Loucy (cell line): ENCODE results near the gene WWOX.

Experiments
- H2AFZ ChIP-seq: fragments of 200-600 bp; sonication (generic); 2 replicates; pipeline ENCODE4 v1.6.0; 2016; ENCODE audit warnings: antibody characterized with exemption, mild to moderate bottlenecking, low read length, moderate library complexity
- H3F3A ChIP-seq: fragments of 200-600 bp; 2 replicates; pipeline ENCODE4 v1.6.0; 2016; ENCODE audit warnings: antibody characterized with exemption, low read depth, mild to moderate bottlenecking
- H3K27me3 ChIP-seq: fragments of 200-600 bp; sonication (generic); 2 replicates; pipeline ENCODE4 v1.6.1; 2014; ENCODE audit warnings: low read length, mild to moderate bottlenecking; ENCODE audit not compliant: insufficient read depth, poor library complexity, severe bottlenecking
- H3K36me3 ChIP-seq: fragments of 200-600 bp; sonication (generic); 2 replicates; pipeline ENCODE4 v1.6.1; 2016; ENCODE audit warnings: low read length; ENCODE audit not compliant: insufficient read depth
- H3K4me1 ChIP-seq: fragments of 200-600 bp; sonication (generic); 2 replicates; pipeline ENCODE4 v1.5.1; 2014; ENCODE audit warnings: low read length, mild to moderate bottlenecking; ENCODE audit not compliant: insufficient read depth, poor library complexity, severe bottlenecking
- H3K4me2 ChIP-seq: fragments of 200-600 bp; sonication (generic); 2 replicates; pipeline ENCODE4 v1.6.0; 2014; ENCODE audit warnings: antibody characterized with exemption, low read length, low read depth, mild to moderate bottlenecking; ENCODE audit not compliant: poor library complexity, severe bottlenecking
- H3K4me3 ChIP-seq: fragments of 200-600 bp; sonication (generic); 2 replicates; pipeline ENCODE4 v1.5.1; 2014; ENCODE audit warnings: low read length, mild to moderate bottlenecking, mixed read lengths; ENCODE audit not compliant: poor library complexity, severe bottlenecking
- H3K79me2 ChIP-seq: fragments of 200-600 bp; sonication (generic); 2 replicates; pipeline ENCODE4 v1.6.1; 2014; ENCODE audit warnings: low read length; ENCODE audit not compliant: insufficient read depth
- H3K9ac ChIP-seq: fragments of 200-600 bp; sonication (generic); 2 replicates; pipeline ENCODE4 v1.6.0; 2014; ENCODE audit warnings: mild to moderate bottlenecking, low read depth, low read length, moderate library complexity; ENCODE audit not compliant: poor library complexity, severe bottlenecking
- H3K9me2 ChIP-seq: fragments of 200-600 bp; sonication (generic); replicated peaks from 2 replicates; pipeline ENCODE4 v1.6.1; 2016; ENCODE audit warnings: low read depth, low read length, mixed read lengths
- H3K9me3 ChIP-seq: fragments of 200-600 bp; sonication (generic); 2 replicates; pipeline ENCODE4 v1.6.1; 2014; ENCODE audit warnings: mild to moderate bottlenecking, antibody characterized with exemption, low read length, low read depth; ENCODE audit not compliant: insufficient read depth
- H4K20me1 ChIP-seq: fragments of 200-600 bp; sonication (generic); 2 replicates; pipeline ENCODE4 v1.6.0; 2014; ENCODE audit warnings: antibody characterized with exemption, low read length, mild to moderate bottlenecking; ENCODE audit not compliant: insufficient read depth, poor library complexity, severe bottlenecking
- EZH2phosphoT487 ChIP-seq: fragments of 200-600 bp; IDR thresholded peaks from 2 replicates; pipeline ENCODE4 v1.6.1; 2018; ENCODE audit warnings: antibody characterized with exemption, mild to moderate bottlenecking, moderate library complexity, borderline replicate concordance
- TF ChIP-seq, protein P1 (sequence below): fragments of 200-600 bp; sonication (generic); conservative IDR thresholded peaks from 2 replicates; pipeline ENCODE4 v1.5.1; 2014; ENCODE audit warnings: mild to moderate bottlenecking, antibody characterized with exemption, low read length

WWOX gene

GRCh38 chr16:78775161-78775561 is 675.7 kb downstream of the WWOX start:
- H3K79me2 ChIP-seq = no peaks in the 10 kb centered on the region
- H3K9ac ChIP-seq = no peak overlapping the region
- TF ChIP-seq, protein P1, sequence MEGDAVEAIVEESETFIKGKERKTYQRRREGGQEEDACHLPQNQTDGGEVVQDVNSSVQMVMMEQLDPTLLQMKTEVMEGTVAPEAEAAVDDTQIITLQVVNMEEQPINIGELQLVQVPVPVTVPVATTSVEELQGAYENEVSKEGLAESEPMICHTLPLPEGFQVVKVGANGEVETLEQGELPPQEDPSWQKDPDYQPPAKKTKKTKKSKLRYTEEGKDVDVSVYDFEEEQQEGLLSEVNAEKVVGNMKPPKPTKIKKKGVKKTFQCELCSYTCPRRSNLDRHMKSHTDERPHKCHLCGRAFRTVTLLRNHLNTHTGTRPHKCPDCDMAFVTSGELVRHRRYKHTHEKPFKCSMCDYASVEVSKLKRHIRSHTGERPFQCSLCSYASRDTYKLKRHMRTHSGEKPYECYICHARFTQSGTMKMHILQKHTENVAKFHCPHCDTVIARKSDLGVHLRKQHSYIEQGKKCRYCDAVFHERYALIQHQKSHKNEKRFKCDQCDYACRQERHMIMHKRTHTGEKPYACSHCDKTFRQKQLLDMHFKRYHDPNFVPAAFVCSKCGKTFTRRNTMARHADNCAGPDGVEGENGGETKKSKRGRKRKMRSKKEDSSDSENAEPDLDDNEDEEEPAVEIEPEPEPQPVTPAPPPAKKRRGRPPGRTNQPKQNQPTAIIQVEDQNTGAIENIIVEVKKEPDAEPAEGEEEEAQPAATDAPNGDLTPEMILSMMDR = no peak
- TF ChIP-seq EZH2phosphoT487 = no peak
- H3K4me1 ChIP-seq = no peaks in the 10 kb centered on the region
- H4K20me1 ChIP-seq = no peaks in the 10 kb centered on the region
- H2AFZ ChIP-seq = no peak overlapping the region
- no peaks in the 10 kb centered on the region for H3K9me3 ChIP-seq
- H3K4me2 ChIP-seq = no peak overlapping the region
- H3F3A ChIP-seq = no peaks in the 10 kb centered on the region
- H3K4me3 ChIP-seq = no peak overlapping the region
- H3K9me2 ChIP-seq = no peaks in the 10 kb centered on the region
- H3K27me3 ChIP-seq = no peaks in the 10 kb centered on the region
- H3K36me3 ChIP-seq = no peaks in the 10 kb centered on the region

GRCh38 chr16:78778101-78779004 is 678.9 kb downstream of the WWOX start:
- TF ChIP-seq, protein P1 = no peak
- TF ChIP-seq EZH2phosphoT487 = no peak
- no peak overlapping the region for H3K9ac ChIP-seq

GRCh38 chr16:78780808-78781207 is 681.4 kb downstream of the WWOX start:
- H3K27me3 ChIP-seq = no peaks in the 10 kb centered on the region
- H2AFZ ChIP-seq = no peak overlapping the region
- no peak for TF ChIP-seq EZH2phosphoT487
- TF ChIP-seq, protein P1 = no peak
- H3K4me2 ChIP-seq = no peak overlapping the region
- H3K9me2 ChIP-seq = no peaks in the 10 kb centered on the region
- no peaks in the 10 kb centered on the region for H4K20me1 ChIP-seq
- no peaks in the 10 kb centered on the region for H3K79me2 ChIP-seq
- no peaks in the 10 kb centered on the region for H3K9me3 ChIP-seq
- H3F3A ChIP-seq = no peaks in the 10 kb centered on the region
- H3K9ac ChIP-seq = no peak overlapping the region
- H3K4me1 ChIP-seq = no peaks in the 10 kb centered on the region
- H3K4me3 ChIP-seq = no peak overlapping the region
- no peaks in the 10 kb centered on the region for H3K36me3 ChIP-seq

More at GRCh38 chr16:78778101-78779004, 678.9 kb downstream of the WWOX start:
- H3K9me3 ChIP-seq = no peaks in the 10 kb centered on the region
- H2AFZ ChIP-seq = no peak overlapping the region
- no peaks in the 10 kb centered on the region for H3K27me3 ChIP-seq
- H4K20me1 ChIP-seq = no peaks in the 10 kb centered on the region
- no peak overlapping the region for H3K4me3 ChIP-seq
- no peaks in the 10 kb centered on the region for H3K4me1 ChIP-seq
- H3K79me2 ChIP-seq = no peaks in the 10 kb centered on the region
- H3K4me2 ChIP-seq = no peak overlapping the region
- no peaks in the 10 kb centered on the region for H3K36me3 ChIP-seq
- no peaks in the 10 kb centered on the region for H3K9me2 ChIP-seq
- no peaks in the 10 kb centered on the region for H3F3A ChIP-seq
